Endothelial cell of coronary artery (primary cell): ENCODE results near the gene MYOM3. TPM values are rescaled to one million over a fixed set of nuclear protein-coding genes. Genes with fewer than 3 reads are reported as not detected.

Source experiments
- total RNA-seq: library from RNA; depleted of rRNA; stranded (reverse); fragments of >200 nt; gene quantifications from 2 replicates; pipeline ENCODE4 v1.2.3, GENCODE V29; 2014

The MYOM3 gene
- 0.09 and 0.28 TPM in 2 replicates for total RNA-seq

DNA sequence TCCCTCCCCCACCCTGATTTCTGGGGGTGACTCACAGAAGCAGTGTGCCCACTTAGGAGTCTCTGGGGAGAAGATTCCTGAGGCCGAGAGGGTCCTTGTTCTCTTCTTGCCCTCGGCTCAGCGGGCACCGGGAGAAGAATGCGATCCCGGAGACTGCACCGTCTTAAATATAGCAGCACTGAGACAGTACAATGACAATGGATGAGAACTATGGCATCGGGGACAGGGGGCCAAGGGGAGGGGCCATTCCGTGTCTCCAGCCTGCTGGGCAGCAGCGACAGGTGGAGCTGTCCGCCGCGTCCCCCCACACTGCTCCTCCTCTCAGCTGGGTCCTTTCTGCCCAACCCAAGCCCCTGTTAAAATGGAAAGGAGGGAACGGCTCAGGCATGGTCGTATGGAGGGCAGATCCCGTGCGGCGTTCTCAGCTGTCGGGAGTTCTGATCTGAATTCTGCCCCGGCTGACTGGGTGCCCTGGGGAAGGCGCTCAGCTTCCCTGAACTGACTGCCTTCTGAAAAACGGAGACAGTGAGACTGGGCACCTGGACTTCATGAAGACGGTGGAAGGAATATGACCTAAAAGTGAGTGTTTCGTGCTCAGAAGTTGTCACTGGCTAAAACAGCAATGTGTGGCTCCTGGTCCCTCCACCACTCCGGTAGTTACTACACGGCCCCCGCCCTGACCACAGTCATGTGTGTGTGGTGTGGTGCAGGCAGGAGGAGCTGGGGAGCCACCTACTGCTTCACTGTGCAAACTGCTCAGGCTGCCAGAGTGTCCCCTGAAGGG lies at the start of gene MYOM3:
TSS of gene MYOM3 (minus strand) at position 140 of the 784 bp plus-strand sequence. CDS start 3,499 bp downstream, outside the sequence.

DNA sequence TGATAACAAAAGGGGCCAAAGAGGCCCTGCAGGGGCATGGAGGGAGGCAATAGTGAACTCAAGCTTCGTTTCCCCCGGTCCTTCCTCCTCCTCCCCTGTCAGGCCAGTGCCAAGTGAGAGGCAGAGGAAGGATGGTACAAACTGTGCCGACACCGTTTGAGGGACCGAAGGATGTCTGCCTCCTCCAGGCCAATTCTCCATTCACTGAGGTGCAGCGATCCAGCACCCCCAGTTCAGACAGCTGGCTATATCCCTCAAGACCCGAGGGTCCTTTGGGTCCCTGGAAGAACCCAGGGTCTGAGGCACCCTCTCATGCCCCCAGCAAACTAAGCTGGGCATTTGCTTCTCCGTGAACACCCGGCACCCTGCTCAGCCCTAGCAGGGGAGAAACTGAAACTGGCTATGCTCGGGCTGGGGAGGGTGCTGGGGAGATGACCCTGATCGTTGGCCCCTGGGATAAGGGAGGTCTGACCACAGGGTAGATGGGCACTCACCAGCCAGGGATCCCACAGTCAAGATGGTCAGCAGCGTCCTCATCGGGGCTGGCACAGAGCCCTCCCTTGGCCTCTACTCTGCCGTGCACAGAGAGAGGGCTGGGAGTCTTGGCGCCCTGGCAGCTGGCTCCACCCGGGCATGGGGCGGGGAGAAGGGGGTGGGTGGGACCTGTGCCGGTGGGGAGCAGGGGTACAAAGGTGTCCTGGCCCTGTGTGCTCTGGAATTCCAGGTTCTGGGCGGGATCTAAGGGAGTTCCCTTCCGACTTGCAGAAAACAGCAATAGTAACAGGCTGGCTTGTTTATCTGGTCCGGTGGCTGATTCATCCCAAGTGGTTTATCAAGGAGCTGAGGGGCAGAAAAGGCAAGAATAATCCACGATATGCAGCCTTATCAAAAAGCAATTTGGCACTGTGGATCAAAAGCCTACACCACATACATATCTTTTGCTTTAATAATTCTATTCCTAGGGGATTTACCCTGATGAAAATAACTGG lies 30.9 kb upstream of the MYOM3 start, which contains the start of gene IL22RA1:
TSS of gene IL22RA1 (minus strand) at position 595 of the 989 bp plus-strand sequence. CDS start at position 537, 58 bp downstream.

Other genes starting within 250 kb of the MYOM3 start
- 6.6 and 8.2 TPM in 2 replicates for gene FUCA1, start 243.8 kb downstream of the MYOM3 start, total RNA-seq
- gene CNR2, start 198.8 kb downstream of the MYOM3 start, total RNA-seq, result not detected in 2 replicates
- gene PNRC2, start 152.3 kb downstream of the MYOM3 start, total RNA-seq, result 109 and 176 TPM in 2 replicates
- gene SRSF10, start 131.8 kb downstream of the MYOM3 start, total RNA-seq, result 92.8 and 112 TPM in 2 replicates
- gene IL22RA1, start 31.0 kb upstream of the MYOM3 start, total RNA-seq, result under 0.01 TPM in 1 of 2 replicates, not detected in the other
- gene IFNLR1, start 75.2 kb upstream of the MYOM3 start, total RNA-seq, result 0.09 TPM in 1 of 2 replicates, not detected in the other
- gene GRHL3, start 207.2 kb upstream of the MYOM3 start, total RNA-seq, result not detected in 2 replicates